Ascending aorta (tissue), 2 donors: Measurements from ENCODE around the gene SSBP1. TPM values are rescaled to one million over a fixed set of nuclear protein-coding genes. Genes with fewer than 3 reads are reported as not detected.

ENCODE experiments used
- DNase-seq, 2 donors: peaks; one replicate each; pipeline ENCODE4 v3.0.0-alpha.2; 2019; ENCODE audit warnings: low spot score in 2 of 2
- H3K27ac ChIP-seq, 2 donors: fragments of 200-600 bp; sonication (generic); one replicate each; pipeline ENCODE4 v1.5.1; 2016 to 2017; ENCODE audit warnings: mild to moderate bottlenecking in 1 of 2
- H3K27me3 ChIP-seq: fragments of 200-600 bp; sonication (generic); one replicate; pipeline ENCODE4 v1.5.1; 2017
- H3K36me3 ChIP-seq, 2 donors: fragments of 200-600 bp; sonication (generic); one replicate each; pipeline ENCODE4 v1.5.1; 2016
- H3K4me1 ChIP-seq, 2 donors: fragments of 200-600 bp; sonication (generic); one replicate each; pipeline ENCODE4 v1.5.1; 2016 to 2017; ENCODE audit warnings: mild to moderate bottlenecking in 1 of 2
- H3K4me3 ChIP-seq, 2 donors: fragments of 200-600 bp; sonication (generic); one replicate each; pipeline ENCODE4 v1.5.1; 2016 to 2017; ENCODE audit warnings: mild to moderate bottlenecking in 1 of 2
- H3K9me3 ChIP-seq, 2 donors: fragments of 200-600 bp; sonication (generic); one replicate each; pipeline ENCODE4 v1.5.1; 2016
- intact Hi-C: fragments of 100-400 bp; cut with DNase I; formaldehyde crosslinking; loops from one replicate; pipeline ENCODE4 v1.15.1; 2023
- total RNA-seq: library from RNA; depleted of rRNA; stranded (reverse); fragments of >200 nt; gene quantifications from one replicate; pipeline ENCODE4 v1.1.0, GENCODE V29; 2016
- TF ChIP-seq, protein P1 (sequence below), 3 experiments: fragments of 200-600 bp in 2 of 3; fragments of 450-650 bp in 1 of 3; sonication (generic) in 2 of 3; IDR thresholded peaks; one replicate each; pipeline ENCODE4 v1.5.1; 2016 to 2019; ENCODE audit warnings: antibody characterized with exemption in 3 of 3, mild to moderate bottlenecking in 1 of 3, moderate library complexity in 1 of 3

SSBP1 gene
- total RNA-seq, 1 donor from 2014 or later: 19.2 TPM

GRCh38 chr7:141737118-141737835 is 881 bp upstream of the SSBP1 start:
- DNase-seq: no peak
- Histone ChIP-seq H3K9me3 (no peaks in the 10 kb centered on the region), H3K36me3 (peaks cover 9 to 12% of the 10 kb centered on the region in 2 donors), H3K27me3 (no peaks in the 10 kb centered on the region), H3K27ac (peak overlapping the region; percentile 70 to 81), H3K4me1 (peaks cover 2 to 10% of the 10 kb centered on the region in 2 donors), H3K4me3 (peak overlapping the region; percentile 70 to 73)
- intact Hi-C loops: loop anchor here (2.0 to 5.0 kb wide), 2 partner anchors 80 to 185 kb away; partner anchors contain the start of gene AGK
- TF ChIP-seq, protein P1, sequence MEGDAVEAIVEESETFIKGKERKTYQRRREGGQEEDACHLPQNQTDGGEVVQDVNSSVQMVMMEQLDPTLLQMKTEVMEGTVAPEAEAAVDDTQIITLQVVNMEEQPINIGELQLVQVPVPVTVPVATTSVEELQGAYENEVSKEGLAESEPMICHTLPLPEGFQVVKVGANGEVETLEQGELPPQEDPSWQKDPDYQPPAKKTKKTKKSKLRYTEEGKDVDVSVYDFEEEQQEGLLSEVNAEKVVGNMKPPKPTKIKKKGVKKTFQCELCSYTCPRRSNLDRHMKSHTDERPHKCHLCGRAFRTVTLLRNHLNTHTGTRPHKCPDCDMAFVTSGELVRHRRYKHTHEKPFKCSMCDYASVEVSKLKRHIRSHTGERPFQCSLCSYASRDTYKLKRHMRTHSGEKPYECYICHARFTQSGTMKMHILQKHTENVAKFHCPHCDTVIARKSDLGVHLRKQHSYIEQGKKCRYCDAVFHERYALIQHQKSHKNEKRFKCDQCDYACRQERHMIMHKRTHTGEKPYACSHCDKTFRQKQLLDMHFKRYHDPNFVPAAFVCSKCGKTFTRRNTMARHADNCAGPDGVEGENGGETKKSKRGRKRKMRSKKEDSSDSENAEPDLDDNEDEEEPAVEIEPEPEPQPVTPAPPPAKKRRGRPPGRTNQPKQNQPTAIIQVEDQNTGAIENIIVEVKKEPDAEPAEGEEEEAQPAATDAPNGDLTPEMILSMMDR (IDR thresholded peaks at IDR 0.05): no peak

DNA sequence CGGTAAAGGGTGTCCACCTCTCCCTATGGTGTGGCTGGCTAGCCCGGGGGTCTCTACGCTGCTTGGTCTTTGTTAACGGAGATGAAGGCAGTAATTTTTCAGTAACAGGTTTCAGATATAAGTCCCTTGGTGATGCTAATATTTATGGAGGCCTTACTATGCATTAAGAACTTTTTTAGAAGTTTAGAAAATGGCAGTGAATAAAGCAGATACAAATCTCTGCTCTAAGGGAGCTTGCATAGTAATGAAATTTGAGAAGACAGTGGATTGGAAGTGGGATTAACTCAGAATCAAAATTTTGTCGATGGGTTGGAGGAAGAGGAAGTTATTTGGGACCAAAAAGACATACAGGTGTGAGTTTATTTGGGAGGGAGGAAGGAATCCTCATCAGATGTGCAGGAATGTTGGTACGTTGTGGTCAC is 445 bp downstream of the SSBP1 start:
- peaks cover 22 to 25% of the 10 kb centered on the region in 2 donors for H3K36me3 ChIP-seq
- TF ChIP-seq, protein P1 (IDR thresholded peaks at IDR 0.05): no peak
- H3K4me1 ChIP-seq: peaks cover 2 to 10% of the 10 kb centered on the region in 2 donors
- H3K9me3 ChIP-seq: no peaks in the 10 kb centered on the region
- H3K27ac ChIP-seq: peak overlapping the region; percentile 70 to 81
- no peaks in the 10 kb centered on the region for H3K27me3 ChIP-seq
- DNase-seq: no peak
- peak overlapping the region; percentile 70 to 73 for H3K4me3 ChIP-seq
- intact Hi-C loops: loop anchor here (2.0 to 5.0 kb wide), 3 partner anchors 36 to 186 kb away; partner anchors contain the start of genes AGK and DENND11

DNA sequence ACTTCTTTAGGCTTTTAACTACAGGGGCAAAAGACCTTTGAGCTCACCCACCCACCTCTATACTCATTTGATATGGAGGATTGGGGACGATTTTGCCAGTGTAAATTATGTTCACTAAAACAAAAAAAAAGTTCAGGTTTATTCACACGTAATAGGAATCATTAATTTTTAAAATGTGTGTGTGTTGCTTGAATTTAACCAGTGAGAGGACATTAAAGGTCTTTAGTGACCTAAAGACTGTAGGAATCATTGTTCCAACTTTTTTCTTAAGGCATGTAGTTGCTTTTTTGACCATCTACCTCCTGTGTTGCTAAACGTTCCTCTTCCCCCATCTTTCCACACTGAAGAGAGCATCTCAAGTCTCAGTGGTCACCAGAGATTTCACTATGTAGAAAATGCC is 1.1 kb downstream of the SSBP1 start:
- Histone ChIP-seq H3K9me3 (no peaks in the 10 kb centered on the region), H3K27me3 (no peaks in the 10 kb centered on the region), H3K36me3 (peaks cover 29 to 32% of the 10 kb centered on the region in 2 donors), H3K4me1 (peaks cover 2 to 10% of the 10 kb centered on the region in 2 donors), H3K27ac (peak overlapping the region in 1 of 2 donors; percentile 81), H3K4me3 (peak overlapping the region; percentile 70 to 73)
- no peak for DNase-seq
- TF ChIP-seq, protein P1 (IDR thresholded peaks at IDR 0.05): no peak
- intact Hi-C loops: loop anchor here (2.0 to 5.0 kb wide), 3 partner anchors 36 to 187 kb away; partner anchors contain the start of genes AGK and DENND11

DNA sequence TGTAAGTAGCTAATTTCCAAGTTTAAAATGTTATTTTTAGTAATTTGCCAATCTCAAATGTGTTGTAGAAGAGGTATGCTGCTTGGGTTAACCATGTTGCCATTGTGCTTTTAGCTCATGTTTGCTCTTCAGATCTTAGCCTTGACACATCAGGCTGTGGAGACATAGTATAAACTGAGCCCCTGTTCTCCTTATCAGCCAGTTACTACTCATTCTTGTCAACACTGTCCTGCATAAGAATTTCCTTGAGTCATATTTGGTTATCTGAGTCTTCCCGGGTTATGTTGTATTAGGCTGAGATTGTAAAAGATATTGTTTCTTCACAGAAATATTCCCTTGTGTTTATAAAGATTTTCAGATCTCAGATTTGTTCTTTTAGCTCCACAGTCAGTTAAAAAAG is 4.1 kb downstream of the SSBP1 start:
- Histone ChIP-seq H3K36me3 (peaks cover 51 to 59% of the 10 kb centered on the region in 2 donors), H3K4me3 (no peak overlapping the region), H3K27me3 (no peaks in the 10 kb centered on the region), H3K4me1 (peaks cover 2 to 7% of the 10 kb centered on the region in 2 donors), H3K27ac (no peak overlapping the region), H3K9me3 (no peaks in the 10 kb centered on the region)
- intact Hi-C loops: no loop called here
- TF ChIP-seq, protein P1 (IDR thresholded peaks at IDR 0.05): no peak
- no peak for DNase-seq

- H3K36me3 ChIP-seq: peaks cover 66 to 76% of the 10 kb centered on the region in 2 donors
- DNase-seq: no peak
Measured at GRCh38 chr7:141744131-141744530, 6.0 kb downstream of the SSBP1 start.

More at GRCh38 chr7:141744131-141744530, 6.0 kb downstream of the SSBP1 start:
- Histone ChIP-seq H3K27ac (no peak overlapping the region), H3K4me1 (peaks cover 0 to 1% of the 10 kb centered on the region in 2 donors), H3K9me3 (no peaks in the 10 kb centered on the region), H3K4me3 (no peak overlapping the region), H3K27me3 (no peaks in the 10 kb centered on the region)
- TF ChIP-seq, protein P1 (IDR thresholded peaks at IDR 0.05): no peak
- intact Hi-C loops: no loop called here
